Transverse colon (tissue), 4 donors: Measurements from ENCODE around the gene SMARCD3. TPM values are rescaled to one million over a fixed set of nuclear protein-coding genes. Genes with fewer than 3 reads are reported as not detected.

Experiments
- DNase-seq: peaks from one replicate; pipeline ENCODE4 v3.0.0-alpha.2; 2019
- H3K27ac ChIP-seq, 4 donors: fragments of 200-600 bp; sonication (generic); 2 replicates each; pipeline ENCODE4 v1.5.1; 2016 to 2018; ENCODE audit warnings: inconsistent platforms in 4 of 4
- H3K27me3 ChIP-seq: fragments of 200-600 bp; sonication (generic); 2 replicates; pipeline ENCODE4 v1.5.1; 2017; ENCODE audit warnings: inconsistent platforms
- H3K36me3 ChIP-seq, 4 donors: fragments of 200-600 bp; sonication (generic); 2 replicates each; pipeline ENCODE4 v1.5.1; 2017 to 2019; ENCODE audit warnings: inconsistent platforms in 4 of 4
- H3K4me1 ChIP-seq, 4 donors: fragments of 200-600 bp; sonication (generic); 2 replicates each; pipeline ENCODE4 v1.5.1; 2017 to 2020; ENCODE audit warnings: inconsistent platforms in 4 of 4
- H3K4me3 ChIP-seq, 4 donors: fragments of 200-600 bp; sonication (generic); 1 replicate in 1 of 4; 2 replicates in 3 of 4; pipeline versions ENCODE4 v1.5.1 to v1.6.1; 2017 to 2019; ENCODE audit warnings: inconsistent platforms in 4 of 4
- H3K9me3 ChIP-seq, 2 donors: fragments of 200-600 bp; sonication (generic); 2 replicates each; pipeline ENCODE4 v1.5.1; 2017 to 2019; ENCODE audit warnings: inconsistent platforms in 2 of 2
- EP300 ChIP-seq: sonication (generic); formaldehyde crosslinking; IDR thresholded peaks from one replicate; pipeline ENCODE4 v1.6.1; 2017; ENCODE audit warnings: antibody characterized with exemption, low read depth
- POLR2A ChIP-seq: fragments of 450-650 bp; IDR thresholded peaks from one replicate; pipeline ENCODE4 v1.6.1; 2016; ENCODE audit warnings: antibody characterized with exemption, mild to moderate bottlenecking, moderate library complexity
- POLR2AphosphoS5 ChIP-seq, 3 donors: sonication (generic); formaldehyde crosslinking; IDR thresholded peaks; one replicate each; pipeline ENCODE4 v1.6.1; 2016; ENCODE audit warnings: antibody characterized with exemption in 3 of 3
- WGBS, 2 donors: methylation state at CpG; one replicate each; pipeline ENCODE4 v1.1.5; 2018; ENCODE audit warnings: low coverage in 1 of 2; 5-methylcytosine and 5-hydroxymethylcytosine counted together
- in situ Hi-C, 4 donors: fragments of 200-750 bp; cut with MboI; loops; one replicate each; pipeline versions ENCODE4 v1.15.0 to v1.15.1; 2017; ENCODE audit warnings: low sequenced_read_pairs in 3 of 4, low pct_ligation_motif_present in 1 of 4, low pct_unique_long_range_greater_than_20kb in 1 of 4
- intact Hi-C: fragments of 100-400 bp; cut with DNase I; formaldehyde crosslinking; loops from one replicate; pipeline ENCODE4 v1.15.1; 2023; ENCODE audit warnings: low total_unique reads
- total RNA-seq, 4 donors: library from RNA; depleted of rRNA; stranded (reverse); fragments of >200 nt; gene quantifications; one replicate each; pipeline ENCODE4 v1.1.0, GENCODE V29; 2016
- TF ChIP-seq, protein P1 (sequence below), 5 experiments: fragments of 200-600 bp in 3 of 5; fragments of 450-650 bp in 2 of 5; sonication (generic) in 3 of 5; IDR thresholded peaks; 1 replicate in 2 of 5; 2 replicates in 3 of 5; pipeline ENCODE4 v1.5.1; 2016 to 2017; ENCODE audit warnings: antibody characterized with exemption in 5 of 5, inconsistent platforms in 3 of 5, mild to moderate bottlenecking in 2 of 5, moderate library complexity in 1 of 5

Gene SMARCD3
- total RNA-seq, result 10 to 100 TPM in 2 of 4 donors, 1 to 10 TPM in 2; 6.6 to 19.1 (median 9.9) TPM

DNA sequence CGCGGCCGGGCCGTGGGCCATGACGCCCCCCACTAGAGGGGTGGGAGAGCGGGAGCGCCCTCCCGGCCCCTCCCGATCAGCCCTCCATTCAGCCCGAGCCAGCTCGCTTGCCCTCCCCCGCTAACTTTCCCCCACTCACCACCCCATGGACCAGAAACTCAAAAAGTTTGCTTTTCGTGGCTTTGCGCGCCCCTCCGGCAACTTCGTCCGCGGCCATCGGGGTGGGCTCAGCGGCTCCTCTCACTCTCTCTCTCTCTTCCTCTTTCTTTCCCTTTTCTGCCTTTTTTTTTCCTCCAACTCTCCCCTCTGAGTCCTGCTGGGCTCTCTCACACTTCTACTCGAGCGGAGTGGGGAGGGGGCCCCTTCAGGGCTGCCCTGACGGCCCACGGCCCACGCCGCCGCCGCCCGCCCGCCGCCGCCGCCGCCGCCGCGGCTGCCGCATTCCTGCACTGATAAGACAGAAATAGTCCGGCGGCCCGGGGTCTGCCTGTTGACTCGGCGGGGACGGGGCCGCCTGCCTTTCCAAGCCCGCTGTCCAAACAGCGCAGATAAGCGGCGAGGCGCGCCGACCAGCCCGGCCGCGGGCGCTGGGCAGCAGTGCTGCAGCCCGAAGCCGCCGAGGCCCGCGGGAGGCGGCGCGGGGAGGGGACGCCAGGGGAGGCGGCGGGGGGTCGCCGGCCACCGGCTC lies at the start of gene SMARCD3:
TSS of gene SMARCD3 (minus strand) at position 349 of the 688 bp plus-strand sequence. CDS start at position 217, 132 bp downstream.
- WGBS, 2 donors, result 0 to 1% methylated on average over 6 to 38 of the region's 71 CpGs
- TF ChIP-seq, protein P1, sequence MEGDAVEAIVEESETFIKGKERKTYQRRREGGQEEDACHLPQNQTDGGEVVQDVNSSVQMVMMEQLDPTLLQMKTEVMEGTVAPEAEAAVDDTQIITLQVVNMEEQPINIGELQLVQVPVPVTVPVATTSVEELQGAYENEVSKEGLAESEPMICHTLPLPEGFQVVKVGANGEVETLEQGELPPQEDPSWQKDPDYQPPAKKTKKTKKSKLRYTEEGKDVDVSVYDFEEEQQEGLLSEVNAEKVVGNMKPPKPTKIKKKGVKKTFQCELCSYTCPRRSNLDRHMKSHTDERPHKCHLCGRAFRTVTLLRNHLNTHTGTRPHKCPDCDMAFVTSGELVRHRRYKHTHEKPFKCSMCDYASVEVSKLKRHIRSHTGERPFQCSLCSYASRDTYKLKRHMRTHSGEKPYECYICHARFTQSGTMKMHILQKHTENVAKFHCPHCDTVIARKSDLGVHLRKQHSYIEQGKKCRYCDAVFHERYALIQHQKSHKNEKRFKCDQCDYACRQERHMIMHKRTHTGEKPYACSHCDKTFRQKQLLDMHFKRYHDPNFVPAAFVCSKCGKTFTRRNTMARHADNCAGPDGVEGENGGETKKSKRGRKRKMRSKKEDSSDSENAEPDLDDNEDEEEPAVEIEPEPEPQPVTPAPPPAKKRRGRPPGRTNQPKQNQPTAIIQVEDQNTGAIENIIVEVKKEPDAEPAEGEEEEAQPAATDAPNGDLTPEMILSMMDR (IDR thresholded peaks at IDR 0.05), result no peak
- no peak for TF ChIP-seq POLR2AphosphoS5 (IDR thresholded peaks at IDR 0.05)
- no peak for TF ChIP-seq EP300
- no peak for TF ChIP-seq POLR2A
- Histone ChIP-seq H3K36me3 (no peaks in the 10 kb centered on the region), H3K4me1 (peaks cover 31 to 84% (median 65%) of the 10 kb centered on the region in 4 donors), H3K27me3 (peaks cover 87% of the 10 kb centered on the region), H3K27ac (peak within 1 kb of the TSS; percentile 85 to 96 (median 90)), H3K4me3 (peak within 1 kb of the TSS; percentile 44 to 56 (median 50)), H3K9me3 (no peaks in the 10 kb centered on the region)
- DNase-seq, result peak; percentile 54
- intact Hi-C loops, result loop anchor here (5.0 kb wide), 1 partner anchor 54 kb away; no protein-coding TSS in a partner anchor
- in situ Hi-C loops, result no loop called here

DNA sequence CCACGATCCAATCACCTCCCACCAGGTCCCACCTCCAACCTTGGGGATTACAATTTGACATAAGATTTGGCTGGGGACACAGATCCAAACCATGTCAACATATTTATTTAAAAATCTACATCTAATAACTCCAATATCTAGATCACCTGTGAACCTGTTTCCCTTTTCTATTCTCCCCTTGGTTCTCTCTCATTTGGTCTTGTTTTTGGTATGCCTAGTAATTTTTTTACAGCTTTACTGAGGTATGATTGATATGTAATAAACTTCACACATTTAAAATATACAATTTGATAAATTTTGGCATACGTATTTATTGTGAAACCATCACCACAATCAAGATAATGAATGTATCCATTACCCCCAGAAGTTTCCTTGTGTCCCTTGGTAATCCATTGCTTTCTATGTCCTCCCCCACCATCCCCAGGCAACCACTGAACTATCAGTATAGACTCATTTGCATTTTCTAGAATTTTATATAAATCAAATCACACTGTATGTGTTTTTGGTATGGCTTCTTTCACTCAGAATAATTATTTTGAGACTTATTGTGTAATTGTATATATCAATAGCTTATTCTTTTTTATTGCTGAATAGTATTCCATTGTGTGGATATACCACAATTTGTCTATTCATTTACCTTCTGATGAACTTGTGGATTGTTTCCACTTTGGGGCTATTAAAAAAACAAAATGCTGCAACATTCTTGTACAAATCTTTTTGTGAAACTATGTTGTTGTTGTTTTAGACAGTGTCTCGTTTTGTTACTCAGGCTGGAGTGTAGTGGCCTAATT lies 47.9 kb upstream of the SMARCD3 start:
- WGBS, 2 donors, result 34 to 58% methylated on average over 3 of the region's 3 CpGs
- H3K4me3 ChIP-seq, result no peak overlapping the region
- in situ Hi-C loops, result no loop called here
- H3K4me1 ChIP-seq, result no peaks in the 10 kb centered on the region
- H3K27me3 ChIP-seq, result peaks cover 11% of the 10 kb centered on the region
- TF ChIP-seq EP300 (no peak), POLR2AphosphoS5 (IDR thresholded peaks at IDR 0.05) (no peak), POLR2A (no peak)
- TF ChIP-seq, protein P1 (IDR thresholded peaks at IDR 0.05), result no peak
- H3K27ac ChIP-seq, result no peak overlapping the region
- DNase-seq, result no peak
- H3K36me3 ChIP-seq, result no peaks in the 10 kb centered on the region
- H3K9me3 ChIP-seq, result no peaks in the 10 kb centered on the region
- intact Hi-C loops, result no loop called here

DNA sequence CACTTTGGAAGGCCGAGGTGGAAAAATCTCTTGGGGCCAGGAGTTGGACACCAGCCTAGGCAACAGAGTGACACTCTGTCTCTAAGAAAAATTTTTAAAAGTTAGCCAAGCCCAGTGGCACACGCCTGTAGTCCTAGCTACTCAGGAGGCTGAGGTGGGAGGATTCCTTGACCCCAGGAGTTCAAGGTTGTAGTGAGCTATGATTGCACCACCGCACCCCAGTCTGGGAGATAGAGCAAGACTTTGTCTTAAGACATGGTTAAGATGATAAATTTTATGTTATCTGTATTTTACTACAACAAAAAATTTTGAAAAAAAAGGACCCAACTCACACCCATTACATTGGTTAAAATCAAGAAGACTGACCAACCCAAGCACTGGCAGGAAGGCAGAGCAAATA lies 44.4 kb upstream of the SMARCD3 start:
- intact Hi-C loops, result no loop called here
- Histone ChIP-seq H3K27me3 (peaks cover 11% of the 10 kb centered on the region), H3K27ac (no peak overlapping the region), H3K36me3 (no peaks in the 10 kb centered on the region), H3K9me3 (no peaks in the 10 kb centered on the region), H3K4me1 (no peaks in the 10 kb centered on the region), H3K4me3 (no peak overlapping the region)
- no peak for DNase-seq
- TF ChIP-seq, protein P1 (IDR thresholded peaks at IDR 0.05), result no peak
- WGBS, 2 donors, result 77 to 89% methylated on average over 3 of the region's 3 CpGs
- in situ Hi-C loops, result no loop called here

DNA sequence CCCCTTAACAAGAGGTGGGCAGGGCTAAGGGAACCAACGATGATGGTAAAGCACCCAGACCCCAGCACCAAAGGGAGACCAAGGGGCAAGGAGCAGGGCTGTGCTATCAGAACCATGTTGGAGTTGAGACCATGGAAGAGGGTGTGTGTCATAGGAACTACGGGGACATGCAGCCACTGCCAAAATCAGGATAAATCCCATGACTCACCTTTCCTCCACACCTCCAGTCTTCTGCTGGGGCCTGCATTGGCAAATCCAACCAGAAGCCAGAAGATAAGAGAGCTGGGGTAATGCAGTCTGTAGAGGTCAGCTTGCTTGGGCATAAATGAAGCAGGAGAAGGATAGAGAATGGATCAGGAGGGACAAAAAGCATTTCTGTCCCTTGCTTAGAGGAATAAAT lies 42.7 kb upstream of the SMARCD3 start:
- H3K9me3 ChIP-seq, result no peaks in the 10 kb centered on the region
- in situ Hi-C loops (no loop called here), intact Hi-C loops (no loop called here)
- TF ChIP-seq, protein P1 (IDR thresholded peaks at IDR 0.05), result no peak
- TF ChIP-seq EP300 (no peak), POLR2AphosphoS5 (IDR thresholded peaks at IDR 0.05) (no peak), POLR2A (no peak)
- no peak for DNase-seq
- WGBS, 2 donors, result 48 to 55% methylated on average over 2 of the region's 2 CpGs
- no peaks in the 10 kb centered on the region for H3K4me1 ChIP-seq
- H3K27me3 ChIP-seq, result peaks cover 11% of the 10 kb centered on the region
- H3K36me3 ChIP-seq, result no peaks in the 10 kb centered on the region
- H3K4me3 ChIP-seq, result no peak overlapping the region
- H3K27ac ChIP-seq, result no peak overlapping the region
